ENCODE results near the gene ZYG11B. TPM values are rescaled to one million over a fixed set of nuclear protein-coding genes. Genes with fewer than 3 reads are reported as not detected.
"Not testable (repeated sequence)": the region's sequence is repeated elsewhere in the genome, so short reads cannot be mapped to it uniquely, and the experiment has no call there.

The ZYG11B gene
- polyA plus RNA-seq, 1 experiment: 26.1 TPM

DNA sequence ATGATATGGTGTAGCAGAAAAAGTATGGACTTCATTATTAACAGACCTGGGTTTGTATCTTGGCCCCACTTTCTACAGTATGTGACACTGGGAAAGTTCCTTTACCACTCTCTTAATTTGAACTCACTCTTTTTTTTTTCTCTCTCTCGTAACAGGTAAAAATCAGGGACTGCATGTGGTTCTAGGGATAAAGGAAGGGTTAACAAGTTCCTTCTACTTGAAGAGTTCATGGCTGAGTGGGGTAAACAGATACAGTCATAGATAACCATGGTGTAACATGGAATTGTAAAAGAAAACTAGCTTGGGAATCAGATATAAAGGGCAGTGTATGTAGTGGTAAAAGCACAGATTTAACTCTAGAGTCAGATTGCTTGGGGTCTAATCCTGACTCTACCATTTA lies 21.2 kb downstream of the ZYG11B start:
- POLR2A ChIA-PET: no interaction called here
- Histone ChIP-seq H3K4me3 (ENCODE audit: low read depth, low read length) (no peak overlapping the region), H3K27me3 (ENCODE audit: control insufficient read depth, insufficient read depth, low read length) (no peaks in the 10 kb centered on the region), H3K27ac (ENCODE audit: low read depth, low read length) (no peak overlapping the region), H3K9me3 (ENCODE audit: control insufficient read depth, insufficient read depth, low read length) (peaks cover under 1% of the 10 kb centered on the region; the same call in 1 of the 2 replicates)
- no peak for DNase-seq (ENCODE audit: low read depth, low spot score)
- TF ChIP-seq, protein P1, sequence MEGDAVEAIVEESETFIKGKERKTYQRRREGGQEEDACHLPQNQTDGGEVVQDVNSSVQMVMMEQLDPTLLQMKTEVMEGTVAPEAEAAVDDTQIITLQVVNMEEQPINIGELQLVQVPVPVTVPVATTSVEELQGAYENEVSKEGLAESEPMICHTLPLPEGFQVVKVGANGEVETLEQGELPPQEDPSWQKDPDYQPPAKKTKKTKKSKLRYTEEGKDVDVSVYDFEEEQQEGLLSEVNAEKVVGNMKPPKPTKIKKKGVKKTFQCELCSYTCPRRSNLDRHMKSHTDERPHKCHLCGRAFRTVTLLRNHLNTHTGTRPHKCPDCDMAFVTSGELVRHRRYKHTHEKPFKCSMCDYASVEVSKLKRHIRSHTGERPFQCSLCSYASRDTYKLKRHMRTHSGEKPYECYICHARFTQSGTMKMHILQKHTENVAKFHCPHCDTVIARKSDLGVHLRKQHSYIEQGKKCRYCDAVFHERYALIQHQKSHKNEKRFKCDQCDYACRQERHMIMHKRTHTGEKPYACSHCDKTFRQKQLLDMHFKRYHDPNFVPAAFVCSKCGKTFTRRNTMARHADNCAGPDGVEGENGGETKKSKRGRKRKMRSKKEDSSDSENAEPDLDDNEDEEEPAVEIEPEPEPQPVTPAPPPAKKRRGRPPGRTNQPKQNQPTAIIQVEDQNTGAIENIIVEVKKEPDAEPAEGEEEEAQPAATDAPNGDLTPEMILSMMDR (IDR thresholded peaks at IDR 0.05; ENCODE audit: low read depth, low read length): no peak
- CTCF ChIA-PET: interaction anchor here (1.0 to 1.3 kb wide), 3 partner anchors 8 to 16 kb away, joined by 3 to 4 read pairs (median 3); no protein-coding TSS in a partner anchor

DNA sequence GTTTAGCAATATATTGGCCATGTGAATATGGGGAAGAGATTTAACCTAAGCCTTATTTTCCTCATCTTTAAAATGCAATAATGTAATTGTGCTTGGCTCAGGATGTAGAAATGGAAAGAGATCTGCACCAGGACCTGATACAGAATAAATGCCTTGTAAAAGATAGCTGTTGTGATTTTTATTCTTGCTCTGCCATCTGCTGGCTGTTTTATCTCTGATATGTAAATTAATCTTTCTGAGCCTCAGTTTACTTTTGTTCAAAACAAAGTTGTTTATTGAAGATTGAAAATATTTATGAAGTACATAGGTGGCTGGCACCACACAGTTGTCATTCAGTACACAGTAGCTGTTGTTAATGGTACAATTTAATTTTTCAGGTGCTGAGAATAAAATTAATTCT lies 21.9 kb downstream of the ZYG11B start:
- H3K9me3 ChIP-seq (ENCODE audit: control insufficient read depth, insufficient read depth, low read length): no peaks in the 10 kb centered on the region
- TF ChIP-seq, protein P1 (IDR thresholded peaks at IDR 0.05; ENCODE audit: low read depth, low read length): peak; percentile 17
- no peak for DNase-seq (ENCODE audit: low read depth, low spot score)
- ChIA-PET POLR2A (no interaction called here), CTCF (interaction anchor here (0.7 to 1.4 kb wide), 8 partner anchors 9 to 48 kb away, joined by 3 to 5 read pairs (median 3); no protein-coding TSS in a partner anchor)
- H3K27ac ChIP-seq (ENCODE audit: low read depth, low read length): no peak overlapping the region
- no peak overlapping the region for H3K4me3 ChIP-seq (ENCODE audit: low read depth, low read length)
- H3K27me3 ChIP-seq (ENCODE audit: control insufficient read depth, insufficient read depth, low read length): no peaks in the 10 kb centered on the region

DNA sequence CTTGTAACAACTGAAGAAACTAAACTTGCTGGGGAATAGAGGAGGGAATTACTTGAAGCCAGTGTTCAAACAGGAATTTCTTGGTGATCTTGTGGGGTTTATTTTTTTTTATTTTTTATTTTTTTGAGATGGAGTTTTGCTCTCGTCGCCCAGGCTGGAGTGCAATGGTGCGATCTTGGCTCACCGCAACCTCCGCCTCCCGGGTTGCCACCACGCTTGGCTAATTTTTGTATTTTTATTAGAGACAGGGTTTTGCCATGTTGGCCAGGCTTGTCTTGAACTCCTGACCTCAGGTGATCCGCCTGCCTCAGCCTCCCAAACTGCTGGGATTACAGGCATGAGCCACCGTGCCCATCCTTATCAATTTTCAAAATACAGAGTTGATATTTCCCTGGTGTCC lies 23.2 kb downstream of the ZYG11B start:
- H3K27ac ChIP-seq (ENCODE audit: low read depth, low read length); H3K4me3 ChIP-seq (ENCODE audit: low read depth, low read length); H3K9me3 ChIP-seq (ENCODE audit: control insufficient read depth, insufficient read depth, low read length); CTCF ChIA-PET; POLR2A ChIA-PET; DNase-seq (ENCODE audit: low read depth, low spot score); H3K27me3 ChIP-seq (ENCODE audit: control insufficient read depth, insufficient read depth, low read length): not testable (repeated sequence)

DNA sequence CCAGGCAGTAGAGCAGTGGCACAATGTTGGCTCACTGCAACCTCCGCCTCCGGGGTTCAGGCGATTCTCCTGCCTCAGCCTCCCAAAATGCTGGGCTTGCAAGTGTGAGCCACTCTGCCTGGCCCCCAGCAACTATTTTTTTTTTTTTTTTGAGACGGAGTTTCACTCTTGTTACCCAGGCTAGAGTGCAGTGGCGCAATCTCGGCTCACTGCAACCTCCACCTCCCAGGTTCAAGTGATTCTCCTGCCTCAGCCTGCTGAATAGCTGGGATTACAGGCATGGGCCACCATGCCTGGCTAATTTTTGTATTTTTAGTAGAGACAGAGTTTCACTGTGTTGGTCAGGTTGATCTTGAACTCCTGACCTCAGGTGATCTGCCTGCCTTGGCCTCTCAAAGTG lies 23.9 kb downstream of the ZYG11B start:
- H3K4me3 ChIP-seq (ENCODE audit: low read depth, low read length); H3K27ac ChIP-seq (ENCODE audit: low read depth, low read length); H3K27me3 ChIP-seq (ENCODE audit: control insufficient read depth, insufficient read depth, low read length); H3K9me3 ChIP-seq (ENCODE audit: control insufficient read depth, insufficient read depth, low read length); CTCF ChIA-PET; POLR2A ChIA-PET; DNase-seq (ENCODE audit: low read depth, low spot score): not testable (repeated sequence)

DNA sequence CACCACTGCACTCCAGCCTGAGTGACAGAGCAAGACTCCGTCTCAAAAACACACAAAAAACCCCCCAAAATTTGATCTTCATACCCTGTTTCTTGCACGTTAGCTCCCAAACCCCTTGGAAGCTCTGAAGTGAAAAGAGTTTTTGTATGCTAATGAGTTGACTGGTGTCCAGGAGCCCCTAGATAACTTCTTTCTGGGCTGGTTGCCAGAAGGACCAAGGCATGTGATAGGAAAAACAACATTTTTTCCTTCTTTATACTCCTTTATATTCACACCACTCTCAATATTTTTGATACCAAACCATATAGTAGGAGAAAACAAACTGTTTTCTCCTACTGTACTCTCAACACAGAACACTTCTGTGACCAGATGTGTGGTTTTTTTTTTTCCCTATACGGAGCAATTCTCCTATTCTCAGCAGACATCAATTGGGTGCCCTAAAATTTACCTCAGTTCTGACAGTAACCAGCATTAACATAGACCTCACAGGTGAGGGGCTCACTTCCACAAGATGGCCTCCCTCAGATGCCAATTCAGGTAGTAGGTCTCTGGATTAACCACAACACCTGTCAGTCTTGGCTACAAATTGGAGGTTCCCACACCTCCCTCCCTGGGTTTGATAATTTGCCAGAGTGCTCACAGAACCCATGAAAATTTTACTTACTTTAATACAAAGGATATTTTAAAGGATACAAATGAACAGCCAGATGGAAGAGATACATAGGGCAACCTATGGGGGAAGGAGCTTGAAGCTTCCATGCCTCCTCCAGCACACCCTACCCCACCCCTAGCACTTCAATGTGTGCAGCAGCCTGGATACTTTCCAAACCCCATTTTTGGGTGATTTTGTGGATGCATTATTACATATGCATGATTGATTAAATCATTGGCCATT lies 25.6 kb downstream of the ZYG11B start:
- TF ChIP-seq, protein P1 (IDR thresholded peaks at IDR 0.05; ENCODE audit: low read depth, low read length): no peak
- POLR2A ChIA-PET: no interaction called here
- Histone ChIP-seq H3K27me3 (ENCODE audit: control insufficient read depth, insufficient read depth, low read length) (no peaks in the 10 kb centered on the region), H3K27ac (ENCODE audit: low read depth, low read length) (peak overlapping the region; percentile 21), H3K9me3 (ENCODE audit: control insufficient read depth, insufficient read depth, low read length) (no peaks in the 10 kb centered on the region), H3K4me3 (ENCODE audit: low read depth, low read length) (no peak overlapping the region)
- CTCF ChIA-PET: no interaction called here
- DNase-seq (ENCODE audit: low read depth, low spot score): no peak

DNA sequence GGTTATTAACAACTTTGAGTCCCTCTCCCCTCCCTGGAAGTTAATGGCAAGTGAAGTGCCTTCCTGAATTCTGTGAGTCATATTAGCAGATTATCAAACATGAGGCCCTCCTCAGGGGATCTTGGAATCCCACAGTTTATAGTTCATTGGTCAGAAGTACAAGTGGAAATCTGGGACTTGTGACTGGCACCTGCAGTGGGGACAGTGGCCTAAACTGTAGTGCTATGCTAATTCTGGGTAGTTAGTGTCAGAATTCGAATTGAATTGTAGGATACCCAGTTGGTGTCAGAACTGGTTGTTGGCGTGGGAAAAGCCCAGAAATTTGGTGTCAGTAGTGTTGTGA lies 26.2 kb downstream of the ZYG11B start:
- ChIA-PET CTCF (no interaction called here), POLR2A (no interaction called here)
- no peak overlapping the region for H3K27ac ChIP-seq (ENCODE audit: low read depth, low read length)
- DNase-seq (ENCODE audit: low read depth, low spot score): no peak
- TF ChIP-seq, protein P1 (IDR thresholded peaks at IDR 0.05; ENCODE audit: low read depth, low read length): no peak
- H3K27me3 ChIP-seq (ENCODE audit: control insufficient read depth, insufficient read depth, low read length): no peaks in the 10 kb centered on the region
- no peaks in the 10 kb centered on the region for H3K9me3 ChIP-seq (ENCODE audit: control insufficient read depth, insufficient read depth, low read length)
- H3K4me3 ChIP-seq (ENCODE audit: low read depth, low read length): no peak overlapping the region

Measured in AG04450 (cell line).